HG02981 (cell line): Measurements from ENCODE around the gene NEURL1B.
"Not testable (repeated sequence)": the region's sequence is repeated elsewhere in the genome, so short reads cannot be mapped to it uniquely, and the experiment has no call there.

Experiments
- ATAC-seq: cut with Tn5 transposase; IDR thresholded peaks from one replicate; pipeline ENCODE4 v1.9.1; 2021; ENCODE audit warnings: mild to moderate bottlenecking, moderate library complexity; ENCODE audit not compliant: unreplicated experiment

NEURL1B gene

GRCh38 chr5:172648013-172648381, 6.9 kb downstream of the NEURL1B start:
- ATAC-seq: no peak

- no peak for ATAC-seq
Measured at GRCh38 chr5:172648755-172649154, 7.7 kb downstream of the NEURL1B start.

- ATAC-seq: not testable (repeated sequence)
Measured at GRCh38 chr5:172656496-172656895, 15.4 kb downstream of the NEURL1B start.

GRCh38 chr5:172657524-172658233, 16.6 kb downstream of the NEURL1B start:
- not testable (repeated sequence) for ATAC-seq

- no peak for ATAC-seq
Measured at GRCh38 chr5:172658391-172658790, 17.3 kb downstream of the NEURL1B start.

- ATAC-seq: no peak
Measured at GRCh38 chr5:172658961-172659501, 18.0 kb downstream of the NEURL1B start.

GRCh38 chr5:172659570-172659908, 18.5 kb downstream of the NEURL1B start:
- no peak for ATAC-seq

- ATAC-seq: no peak
Measured at GRCh38 chr5:172659909-172660628, 19.0 kb downstream of the NEURL1B start.

GRCh38 chr5:172660974-172661373, 19.9 kb downstream of the NEURL1B start:
- no peak for ATAC-seq

- ATAC-seq: no peak
Measured at GRCh38 chr5:172661526-172661925, 20.5 kb downstream of the NEURL1B start.

- no peak for ATAC-seq
Measured at GRCh38 chr5:172662596-172662995, 21.5 kb downstream of the NEURL1B start.

- no peak for ATAC-seq
Measured at GRCh38 chr5:172664018-172664417, 23.0 kb downstream of the NEURL1B start.

GRCh38 chr5:172664681-172665541, 23.8 kb downstream of the NEURL1B start:
- no peak for ATAC-seq

GRCh38 chr5:172666251-172666650, 25.2 kb downstream of the NEURL1B start:
- ATAC-seq: no peak

GRCh38 chr5:172667786-172668593, 26.9 kb downstream of the NEURL1B start:
- ATAC-seq: no peak

- ATAC-seq: no peak
Measured at GRCh38 chr5:172668594-172669071, 27.6 kb downstream of the NEURL1B start.

- ATAC-seq: no peak
Measured at GRCh38 chr5:172669386-172670004, 28.4 kb downstream of the NEURL1B start.

GRCh38 chr5:172670005-172670402, 28.9 kb downstream of the NEURL1B start:
- no peak for ATAC-seq

- no peak for ATAC-seq
Measured at GRCh38 chr5:172670444-172670843, 29.4 kb downstream of the NEURL1B start.

- no peak for ATAC-seq
Measured at GRCh38 chr5:172671091-172671490, 30.0 kb downstream of the NEURL1B start.
